ENCODE measurements around the gene USP10.

USP10 gene

DNA sequence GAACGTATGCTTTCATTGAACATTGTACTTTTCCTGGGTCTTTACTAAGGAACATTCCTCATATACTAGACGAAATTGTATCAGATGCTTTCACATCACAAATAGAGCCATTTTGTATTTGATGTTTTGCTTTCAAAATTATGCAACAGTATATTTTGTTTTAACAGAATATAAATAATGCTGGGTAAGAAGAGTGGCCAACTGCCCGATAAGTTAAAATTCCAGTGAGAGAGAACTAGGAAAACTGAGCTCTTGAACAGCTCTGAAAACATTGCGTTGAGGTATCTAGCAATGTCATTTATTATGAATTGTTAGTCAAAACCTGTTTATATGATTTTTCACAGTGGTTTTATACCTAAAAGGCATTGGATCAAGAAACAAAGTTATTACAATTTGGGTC lies 50.8 kb downstream of the USP10 start:
- no peak for DNase-seq (ENCODE audit: low read depth in 3 of 3)

DNA sequence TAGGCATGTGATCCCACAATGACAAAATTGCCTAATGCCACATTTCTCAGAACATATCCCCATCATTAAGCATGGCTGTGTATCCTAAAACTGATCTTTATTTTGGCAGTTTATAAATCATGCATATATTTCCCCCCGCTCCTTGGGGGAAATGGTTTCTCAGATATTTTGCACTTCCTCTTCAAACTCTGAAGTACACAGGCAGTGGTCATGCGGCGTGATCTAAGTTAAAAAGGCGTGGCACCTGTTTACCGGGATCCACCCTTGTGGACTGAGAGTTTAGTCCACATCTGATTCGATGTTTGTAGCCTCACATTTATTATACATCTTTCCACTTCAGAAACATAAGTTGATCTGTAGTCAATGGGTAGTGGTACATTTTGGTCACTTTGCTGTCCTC lies 51.4 kb downstream of the USP10 start:
- DNase-seq (ENCODE audit: low read depth in 3 of 3), result no peak

DNA sequence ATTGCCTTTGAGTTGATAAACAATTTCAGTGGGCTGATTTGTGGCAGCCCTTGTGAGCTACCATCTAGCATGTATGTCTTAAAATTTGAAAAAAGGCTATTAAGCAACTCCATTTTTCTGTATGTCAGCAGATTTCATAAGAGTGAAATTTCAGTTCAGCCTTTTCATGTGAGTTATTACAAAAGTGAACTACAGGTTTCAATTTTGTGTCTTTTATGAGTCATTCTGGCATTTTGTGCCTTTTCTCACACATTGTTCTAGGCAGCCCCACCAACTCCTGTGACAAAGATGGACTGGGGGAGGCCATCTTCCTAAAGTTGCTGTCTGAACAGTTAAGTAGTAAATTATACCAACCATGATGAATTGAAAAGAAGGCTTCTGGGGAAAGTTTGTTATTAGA lies 52.1 kb downstream of the USP10 start:
- no peak for DNase-seq (ENCODE audit: low read depth in 3 of 3)

DNA sequence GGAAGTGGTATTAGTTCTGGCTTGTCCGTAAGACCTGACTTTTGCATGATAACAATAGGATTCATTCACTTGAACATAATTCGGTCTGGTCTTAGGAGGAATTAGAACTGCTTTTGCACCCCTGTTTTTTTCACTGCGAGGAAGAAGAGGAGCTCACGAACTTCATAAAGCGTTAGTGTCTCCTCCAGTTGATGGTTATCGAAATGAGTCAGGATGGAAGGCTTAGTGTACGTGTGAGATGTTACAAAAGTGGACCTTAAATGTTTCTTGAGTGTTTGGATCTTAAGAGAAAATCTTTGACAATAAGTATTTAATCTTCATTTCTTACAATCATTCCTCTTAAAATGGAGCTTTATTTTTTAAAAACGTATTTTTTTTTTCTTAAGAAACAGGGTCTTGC lies 52.8 kb downstream of the USP10 start:
- DNase-seq (ENCODE audit: low read depth in 3 of 3), result no peak

DNA sequence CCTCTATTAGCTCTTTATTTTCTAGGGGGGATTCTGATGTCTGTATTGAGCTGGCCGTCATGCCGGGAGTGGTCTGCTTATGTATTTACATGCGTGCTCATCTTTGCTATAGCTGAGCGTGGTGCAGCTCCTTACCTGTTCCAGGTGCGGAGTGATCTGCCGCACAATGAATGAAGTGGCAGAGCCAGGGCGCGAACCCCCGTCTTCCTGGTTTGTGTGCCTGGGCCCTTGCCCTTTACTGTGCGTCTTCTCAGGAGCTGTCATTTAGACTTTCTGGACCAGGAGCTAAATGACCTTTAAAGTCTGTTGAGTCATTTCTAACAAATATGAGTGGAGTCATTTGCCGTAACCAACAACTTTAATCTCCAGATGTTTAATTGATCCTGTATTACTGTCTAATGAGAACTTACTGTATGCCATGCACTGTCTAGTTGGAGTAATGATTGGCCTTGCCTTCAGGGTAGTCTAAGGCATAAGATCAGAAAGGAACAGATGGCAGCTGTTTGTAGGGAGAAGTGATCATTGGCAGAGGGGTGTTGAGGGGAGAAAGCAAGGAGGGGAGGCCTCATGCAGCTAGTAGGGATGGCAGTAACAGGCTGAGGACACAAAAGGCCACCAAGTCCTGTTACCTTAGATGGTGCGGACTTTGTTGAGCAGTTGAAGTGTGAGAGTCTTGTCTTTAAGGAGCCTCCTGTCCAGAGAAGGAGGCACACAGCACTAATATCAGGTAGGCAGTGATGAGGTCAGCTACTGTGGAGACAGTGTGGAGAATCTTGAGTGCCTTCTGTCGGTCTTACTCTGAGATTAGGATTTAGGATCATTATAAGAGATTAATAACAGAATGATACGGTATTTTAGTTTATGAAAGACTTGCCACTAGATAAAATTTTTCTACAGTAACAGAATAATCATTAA lies 53.9 kb downstream of the USP10 start:
- DNase-seq (ENCODE audit: low read depth in 3 of 3), result no peak

DNA sequence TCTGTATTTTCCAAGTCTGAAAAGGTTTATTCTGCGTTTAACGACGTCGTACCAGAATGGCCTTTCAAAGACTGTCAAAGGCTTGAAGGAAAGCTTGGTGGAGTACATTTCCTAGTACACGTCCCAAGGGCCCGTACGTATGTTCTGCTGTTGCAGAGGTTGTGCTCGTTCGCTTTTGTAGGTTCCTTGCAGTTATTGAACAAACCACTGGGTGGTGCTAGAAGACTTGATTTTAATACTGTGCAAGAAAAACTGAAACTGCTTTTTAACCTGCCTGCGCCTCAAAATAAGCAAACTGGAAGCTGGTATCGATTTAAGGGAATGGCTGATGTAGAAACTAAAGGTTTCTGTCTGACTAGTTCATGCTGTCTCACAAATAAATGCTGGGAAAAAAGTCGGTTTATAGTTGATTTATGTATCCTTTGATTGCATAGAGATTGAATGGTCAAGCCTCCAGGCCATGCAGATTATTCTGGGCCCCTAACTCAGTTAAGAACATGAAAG lies 54.6 kb downstream of the USP10 start:
- peak in 2 of 3 experiments; percentile 15 to 52 for DNase-seq (ENCODE audit: low read depth in 3 of 3)

DNA sequence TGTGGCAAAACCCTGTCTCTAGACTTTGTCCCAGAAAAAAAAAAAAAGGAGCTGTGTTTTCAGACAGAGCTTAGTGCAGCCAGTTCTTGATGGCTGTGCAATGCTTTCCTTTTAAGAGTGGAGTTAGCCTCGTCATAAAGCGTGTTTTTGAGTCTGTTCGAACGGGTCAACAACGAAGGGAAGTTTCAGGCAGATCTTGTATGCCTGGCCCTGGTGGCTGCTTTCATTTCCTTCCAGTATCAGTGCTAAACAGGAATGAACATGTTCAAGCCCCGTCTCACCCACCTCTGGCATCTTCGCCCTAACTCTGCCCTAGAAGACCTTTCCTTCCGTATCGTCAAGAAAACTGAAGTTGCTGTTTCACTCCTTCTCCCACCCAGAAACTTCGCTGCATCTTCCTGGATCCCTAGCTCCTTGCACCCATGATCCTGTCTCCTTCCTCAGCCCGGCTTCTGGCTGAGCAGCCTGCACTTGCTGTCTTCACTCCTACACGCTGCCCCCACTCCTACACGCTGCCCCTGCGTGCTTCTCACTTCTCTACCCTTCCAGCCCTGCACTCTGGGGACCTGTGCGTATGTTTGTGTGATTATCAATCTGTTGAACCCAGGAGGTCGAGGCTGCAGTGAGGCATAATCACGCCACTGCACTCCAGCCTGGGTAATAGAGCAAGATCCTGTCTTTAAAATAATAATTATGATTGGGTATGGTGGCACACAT lies 55.3 kb downstream of the USP10 start:
- no peak for DNase-seq (ENCODE audit: low read depth in 3 of 3)

DNA sequence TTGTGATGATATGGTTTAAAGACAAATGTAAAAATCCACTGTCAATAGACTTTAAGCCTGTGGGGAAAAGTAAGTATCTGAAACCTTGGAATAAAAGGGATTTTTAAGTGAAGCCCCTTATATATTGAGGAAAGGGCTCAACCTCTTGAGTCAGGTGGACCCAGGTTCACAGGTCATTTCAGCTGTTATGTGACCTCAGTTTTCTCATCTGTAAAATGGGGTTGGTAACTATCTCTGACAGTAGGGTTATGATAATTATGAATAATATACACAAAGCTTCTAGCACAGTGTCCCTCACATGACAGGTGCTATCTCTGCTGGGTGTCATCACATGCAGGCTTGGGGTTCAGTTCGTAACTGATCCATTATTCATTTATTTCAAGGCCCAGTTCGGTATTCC lies 57.0 kb downstream of the USP10 start:
- no peak for DNase-seq (ENCODE audit: low read depth in 3 of 3)

DNA sequence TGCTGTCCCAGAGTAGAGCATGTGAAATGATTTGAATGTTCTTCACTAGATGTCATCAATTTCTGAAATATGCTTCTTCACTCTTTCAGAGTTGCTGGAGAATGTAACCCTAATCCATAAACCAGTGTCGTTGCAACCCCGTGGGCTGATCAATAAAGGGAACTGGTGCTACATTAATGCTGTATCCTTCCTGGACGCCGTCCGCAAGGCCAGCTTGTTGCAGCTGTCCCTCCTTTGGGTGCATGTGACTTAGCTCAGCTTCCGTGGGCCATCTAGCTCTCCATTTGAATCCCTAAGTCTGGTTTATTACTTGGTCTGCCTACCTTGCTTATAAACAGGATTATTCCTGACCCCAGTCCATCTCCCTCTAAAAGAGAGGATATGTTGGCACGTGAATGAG lies 58.8 kb downstream of the USP10 start:
- DNase-seq (ENCODE audit: low read depth in 3 of 3), result no peak

DNA sequence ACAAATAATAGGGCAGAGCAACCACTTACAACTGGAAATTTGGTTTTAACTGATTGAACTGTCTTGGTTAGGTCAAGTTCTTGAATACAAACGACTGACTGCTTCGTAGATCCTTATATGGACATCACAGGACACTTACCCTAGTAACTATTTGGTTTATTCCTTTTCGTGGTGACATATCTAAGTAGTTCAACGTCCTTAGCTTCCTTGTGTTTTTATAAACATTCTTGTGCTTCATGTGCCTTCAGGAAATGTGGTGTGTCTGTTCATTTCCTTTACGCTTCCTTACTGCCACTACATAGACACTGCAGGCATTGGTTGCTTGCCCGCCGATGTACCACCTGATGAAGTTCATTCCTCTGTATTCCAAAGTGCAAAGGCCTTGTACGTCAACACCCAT lies 59.3 kb downstream of the USP10 start:
- DNase-seq (ENCODE audit: low read depth in 3 of 3), result no peak

DNA sequence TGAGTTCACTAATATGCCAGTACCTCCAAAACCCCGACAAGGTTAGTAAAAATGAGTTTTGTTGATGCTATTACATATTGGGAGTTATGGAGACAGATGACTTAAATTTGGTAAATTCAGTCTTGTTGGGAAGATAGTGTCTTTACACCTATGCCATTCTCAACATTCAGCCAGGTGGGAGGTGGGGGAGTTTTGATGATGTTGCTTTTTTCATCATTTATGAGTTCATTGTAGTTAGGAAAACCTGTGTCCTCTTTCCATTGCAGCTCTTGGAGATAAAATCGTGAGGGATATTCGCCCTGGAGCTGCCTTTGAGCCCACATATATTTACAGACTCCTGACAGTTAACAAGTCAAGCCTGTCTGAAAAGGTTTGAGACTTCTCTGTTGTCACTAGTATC lies 60.1 kb downstream of the USP10 start:
- no peak for DNase-seq (ENCODE audit: low read depth in 3 of 3)

DNA sequence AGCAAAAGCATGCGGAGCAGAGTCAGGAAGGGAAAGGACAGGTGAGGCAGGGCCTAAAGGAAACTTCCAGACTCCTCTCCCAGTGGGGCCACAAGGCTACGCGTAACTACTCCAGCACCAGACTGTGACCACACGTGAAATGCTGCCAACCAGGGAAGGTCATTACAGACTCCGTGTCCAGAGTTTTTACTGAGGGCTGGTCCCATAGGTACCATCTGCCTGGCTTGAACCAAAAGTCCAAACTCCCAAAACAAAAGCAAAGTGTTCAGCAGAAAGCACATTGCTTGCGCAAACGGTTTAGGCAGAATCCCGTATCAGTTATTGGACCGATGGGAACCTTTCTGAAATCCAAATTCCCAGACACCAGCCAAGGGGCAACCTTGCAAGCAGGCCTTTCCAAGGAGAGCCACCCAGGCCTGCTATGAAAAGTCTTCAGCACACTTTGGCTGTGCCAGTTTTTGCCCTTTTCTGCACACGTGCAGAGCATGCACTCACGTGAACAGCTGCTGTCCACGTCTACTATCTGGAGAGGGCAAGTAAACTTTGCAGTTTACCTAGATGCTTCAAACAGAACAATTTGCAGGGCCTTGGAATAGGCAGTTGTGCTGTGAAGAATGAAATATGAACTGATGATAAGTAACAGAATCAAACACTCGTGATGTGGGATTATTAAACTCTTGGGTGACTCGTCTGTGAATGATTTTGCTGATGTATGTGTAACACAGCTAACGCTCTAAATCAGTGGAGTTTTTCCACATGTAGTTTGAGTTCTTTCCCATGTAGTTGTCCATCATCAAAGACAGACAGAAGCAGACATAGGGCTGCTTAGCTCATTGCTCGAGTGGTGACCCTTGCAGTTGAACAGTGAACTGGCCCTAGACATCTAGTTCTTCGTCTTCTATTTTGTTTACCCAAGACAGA lies 61.9 kb downstream of the USP10 start:
- DNase-seq (ENCODE audit: low read depth in 3 of 3), result no peak

DNA sequence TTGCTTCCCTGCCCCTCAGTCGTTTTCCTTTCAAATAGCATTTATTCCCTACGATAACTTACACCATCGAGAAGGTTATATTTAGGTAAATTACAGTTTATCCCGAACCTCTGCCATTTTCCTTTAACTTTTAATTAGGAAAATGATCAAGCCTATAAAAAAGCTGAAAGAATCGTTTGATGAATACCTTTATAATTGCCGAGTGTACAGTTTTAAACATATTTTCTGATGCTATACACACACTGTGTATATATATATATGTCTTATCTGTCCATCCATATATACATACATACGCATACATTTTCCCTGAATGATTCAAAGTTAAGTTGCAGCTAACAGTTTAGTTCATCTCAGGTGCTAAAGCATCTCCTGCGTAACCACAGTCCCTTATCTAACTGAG lies 63.4 kb downstream of the USP10 start:
- no peak for DNase-seq (ENCODE audit: low read depth in 3 of 3)

DNA sequence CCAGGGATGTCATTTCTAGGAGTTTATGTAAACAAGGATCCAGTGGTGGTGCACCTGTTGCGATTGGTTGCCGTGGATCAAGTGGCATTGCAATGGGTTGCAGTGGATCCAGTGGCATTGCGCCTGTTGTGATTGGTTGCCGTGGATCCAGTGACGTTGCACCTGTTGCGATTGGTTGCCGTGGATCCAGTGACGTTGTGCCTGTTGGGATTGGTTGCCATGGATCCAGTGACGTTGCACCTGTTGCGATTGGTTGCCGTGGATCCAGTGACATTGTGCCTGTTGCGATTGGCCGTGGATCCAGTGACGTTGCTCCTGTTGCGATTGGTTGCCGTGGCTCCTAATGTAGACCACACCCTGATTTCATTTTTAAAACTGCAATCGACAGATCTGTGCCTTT lies 63.8 kb downstream of the USP10 start:
- DNase-seq (ENCODE audit: low read depth in 3 of 3), result no peak

DNA sequence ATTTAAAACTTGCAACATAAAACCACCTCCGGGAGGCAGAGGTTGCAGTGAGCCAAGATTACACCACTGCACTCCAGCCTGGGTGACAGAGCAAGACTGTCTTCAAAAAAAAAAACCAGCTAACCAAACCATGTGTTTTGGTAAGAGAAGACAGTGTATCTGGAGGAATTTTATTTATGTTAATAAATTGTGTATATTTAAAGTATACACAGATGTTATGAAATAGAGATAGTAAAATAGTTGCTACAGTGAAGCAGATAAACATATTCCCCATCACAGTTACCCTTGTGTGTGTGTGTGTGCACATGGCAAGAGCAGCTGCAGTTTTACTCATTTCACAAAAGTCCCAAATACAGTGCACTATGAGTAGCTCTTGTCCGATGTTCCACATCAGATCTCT lies 65.2 kb downstream of the USP10 start:
- DNase-seq (ENCODE audit: low read depth in 3 of 3), result no peak

DNA sequence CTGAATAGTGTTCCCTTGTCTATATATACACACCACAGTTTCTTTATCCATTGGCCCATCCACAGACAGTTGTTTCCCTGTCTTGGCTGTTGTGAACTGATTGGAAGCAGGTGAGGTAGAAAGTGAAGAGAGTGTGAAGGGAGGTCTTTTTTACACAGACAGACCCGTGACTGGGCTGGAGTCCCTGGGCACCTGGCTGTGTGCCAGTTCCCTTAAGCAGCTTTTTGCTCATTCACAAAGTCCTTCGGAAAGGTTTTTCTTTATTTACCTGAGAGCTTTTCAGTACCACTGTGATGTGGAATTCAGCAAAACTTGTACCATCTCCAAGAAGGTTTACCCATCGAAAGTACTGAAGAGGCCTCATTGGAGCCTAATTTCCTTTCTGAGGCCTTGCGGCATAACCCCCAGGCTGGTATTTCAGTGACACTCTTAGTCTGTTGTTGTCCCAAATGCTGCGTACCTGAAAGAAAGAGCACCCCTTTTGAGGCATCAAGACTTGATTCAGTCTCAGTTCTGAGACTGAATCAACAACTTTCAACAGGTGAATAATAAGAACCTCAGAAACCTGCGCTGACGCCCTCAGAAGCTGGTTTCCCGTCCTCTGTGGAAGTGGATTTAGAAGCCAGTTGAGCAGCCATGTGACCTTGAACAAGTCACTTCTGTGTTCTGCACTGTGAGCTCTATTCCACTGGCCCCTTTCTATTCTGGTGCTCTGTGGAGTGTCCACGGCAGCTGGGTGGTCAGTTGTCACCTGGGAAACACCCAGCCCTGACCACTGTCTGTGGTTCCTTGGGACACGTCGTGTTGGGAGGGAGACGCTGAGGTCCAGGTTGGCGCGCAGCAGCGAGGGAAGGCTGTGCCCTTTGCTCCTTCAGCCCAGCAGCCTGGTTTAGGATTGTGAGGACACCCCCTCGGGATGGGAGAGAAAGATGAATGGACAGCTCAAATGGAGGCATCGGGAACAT lies 66.1 kb downstream of the USP10 start:
- DNase-seq (ENCODE audit: low read depth in 3 of 3), result no peak

DNA sequence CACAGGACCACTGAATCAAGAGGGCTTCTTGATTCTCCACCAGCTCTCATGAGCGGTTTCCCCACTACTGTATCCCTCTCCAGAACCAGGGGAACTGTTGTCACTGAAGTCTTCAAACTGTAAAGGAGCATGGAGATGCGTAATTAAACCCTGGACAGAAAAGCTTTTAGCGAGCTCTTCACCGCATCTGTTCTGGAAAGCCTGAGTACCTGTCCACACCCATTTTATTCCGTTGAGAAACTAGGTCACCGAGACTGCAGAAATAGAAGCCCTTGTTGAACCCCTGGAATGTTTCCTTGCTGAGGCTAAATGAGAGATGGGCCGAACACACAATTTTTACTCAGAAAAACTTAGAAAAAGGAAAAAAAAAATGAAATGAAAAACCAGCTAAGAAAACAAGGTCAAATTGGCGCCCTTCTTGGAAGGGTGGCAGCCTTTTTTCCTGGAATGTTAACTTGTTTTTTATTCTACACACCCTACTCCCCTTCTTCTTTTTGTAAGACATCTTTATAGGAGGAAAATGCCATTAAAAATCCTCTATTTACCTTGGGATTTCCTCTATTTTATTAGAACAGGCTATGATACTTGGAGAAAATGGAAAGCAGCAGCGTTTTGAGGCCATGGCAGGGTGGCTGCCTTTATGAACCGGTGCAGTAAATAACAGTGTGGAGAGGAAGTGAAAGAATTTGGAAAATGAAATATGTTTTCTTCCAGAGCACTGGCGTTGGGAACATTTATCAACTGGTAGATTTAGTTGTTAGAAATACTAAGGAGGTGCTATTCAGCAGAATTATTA lies 67.4 kb downstream of the USP10 start:
- DNase-seq (ENCODE audit: low read depth in 3 of 3), result no peak

DNA sequence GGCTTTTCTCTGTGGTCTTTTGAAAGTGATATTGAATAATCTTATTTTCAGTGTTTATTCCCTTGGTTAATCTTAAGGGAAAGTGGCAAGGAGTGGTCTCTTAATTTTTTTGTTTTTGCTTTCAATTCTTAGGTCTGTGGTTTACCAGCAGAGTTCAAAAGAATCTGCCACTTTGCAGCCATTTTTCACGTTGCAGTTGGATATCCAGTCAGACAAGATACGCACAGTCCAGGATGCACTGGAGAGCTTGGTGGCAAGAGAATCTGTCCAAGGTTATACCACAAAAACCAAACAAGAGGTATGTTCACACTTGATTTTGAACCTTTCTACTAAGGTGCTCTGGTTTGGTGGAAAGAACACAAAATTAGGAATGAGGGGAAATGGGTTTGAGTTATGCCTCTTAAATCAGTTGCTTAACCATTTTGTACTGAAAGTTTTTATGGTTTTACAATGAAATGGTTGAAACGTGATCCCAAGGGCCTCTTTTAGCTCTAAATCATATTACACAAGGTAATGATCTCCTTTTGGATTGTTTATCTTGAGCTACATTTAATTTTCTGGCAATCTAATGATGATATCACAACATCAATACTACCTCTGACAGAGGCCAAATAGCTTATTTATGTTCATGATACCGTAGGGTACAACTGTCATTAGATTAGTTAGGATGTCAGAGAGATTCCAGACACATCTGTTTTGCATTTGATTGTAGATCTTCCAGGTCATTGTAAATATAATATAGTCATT lies 68.4 kb downstream of the USP10 start:
- no peak for DNase-seq (ENCODE audit: low read depth in 3 of 3)

DNA sequence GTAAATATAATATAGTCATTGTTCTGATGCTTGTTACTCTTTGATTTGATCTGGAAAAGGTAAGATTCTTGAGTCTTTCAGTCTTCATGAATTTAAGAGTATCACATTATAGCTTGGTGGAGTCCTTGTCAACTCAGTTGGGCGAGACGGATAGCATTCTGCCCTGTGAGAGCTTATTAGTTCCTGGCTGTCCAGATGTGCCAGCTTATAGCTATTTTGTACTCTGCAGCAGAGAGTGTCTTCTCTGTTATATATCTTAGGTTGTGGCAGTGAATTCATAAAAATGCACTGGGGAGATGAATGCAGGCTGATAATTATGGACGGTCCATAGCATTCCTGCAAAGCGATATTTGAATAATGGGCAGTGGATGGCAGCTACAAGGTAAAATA lies 69.0 kb downstream of the USP10 start:
- no peak for DNase-seq (ENCODE audit: low read depth in 3 of 3)

Data from stimulated activated CD4-positive, alpha-beta T cell treated with anti-CD3 and anti-CD28 coated beads, TNF-alpha, amount 100 ng/mL, for 4 hours (primary cell).